Panc1 (cell line): ENCODE results near the gene LARP4B. TPM values are rescaled to one million over a fixed set of nuclear protein-coding genes. Genes with fewer than 3 reads are reported as not detected.

Experiments
- ATAC-seq: fragments of 200-7000 bp; cut with Tn5 transposase; 2 replicates; pipeline ENCODE4 v1.9.1; 2020; ENCODE audit warnings: mild to moderate bottlenecking, moderate library complexity
- BruUV-seq: library from RNA; stranded (reverse); fragments of 400-500 nt; replicated peaks from 2 replicates; lab custom pipeline; 2021; lab: Mats Ljungman, UMichigan
- CTCF ChIA-PET: fragments of 300-600 bp; sonication (Branson Sonifier 250); formaldehyde crosslinking; loops from one replicate; lab custom pipeline; 2022; ENCODE audit warnings: antibody characterized with exemption; lab: Charles Lee
- POLR2A ChIA-PET: fragments of 300-600 bp; sonication (Branson Sonifier 250); formaldehyde crosslinking; loops from one replicate; lab custom pipeline; 2022; ENCODE audit warnings: antibody characterized with exemption; lab: Charles Lee
- DNase-seq: peaks from one replicate; pipeline ENCODE4 v3.0.0-alpha.2; 2010; ENCODE audit warnings: low read depth, low spot score
- H3K27ac ChIP-seq: 2 replicates; pipeline ENCODE4 v1.5.1; 2011; ENCODE audit warnings: mild to moderate bottlenecking, low read length, inconsistent platforms
- H3K27me3 ChIP-seq: fragments of 200-500 bp; sonication (Bioruptor generic); 2 replicates; pipeline ENCODE4 v1.6.0; 2014; ENCODE audit warnings: low read length, inconsistent platforms; ENCODE audit not compliant: control insufficient read depth, insufficient read depth
- H3K36me3 ChIP-seq: fragments of 200-500 bp; sonication (Bioruptor generic); 2 replicates; pipeline ENCODE4 v1.5.1; 2014; ENCODE audit warnings: inconsistent platforms, mild to moderate bottlenecking, low read length, moderate library complexity; ENCODE audit not compliant: control insufficient read depth, insufficient read depth
- H3K4me1 ChIP-seq: 2 replicates; pipeline ENCODE4 v1.5.1; 2011; ENCODE audit warnings: inconsistent platforms, mild to moderate bottlenecking, low read length, moderate library complexity; ENCODE audit not compliant: control insufficient read depth, insufficient read depth
- H3K4me3 ChIP-seq, 2 experiments: 2 replicates each; pipeline ENCODE4 v1.5.1; 2011 to 2012; ENCODE audit warnings: low read depth in 2 of 2, low read length in 2 of 2, mild to moderate bottlenecking in 2 of 2, inconsistent platforms in 1 of 2, moderate library complexity in 1 of 2
- H3K9me3 ChIP-seq: fragments of 200-500 bp; sonication (Bioruptor generic); 2 replicates; pipeline ENCODE4 v1.5.1; 2014; ENCODE audit warnings: low read depth, mild to moderate bottlenecking, inconsistent platforms, low read length, moderate library complexity; ENCODE audit not compliant: control insufficient read depth, insufficient read depth
- CTCF ChIP-seq: fragments of 450-650 bp; IDR thresholded peaks from 2 replicates; pipeline ENCODE4 v1.5.1; 2017; ENCODE audit warnings: mild to moderate bottlenecking
- POLR2AphosphoS5 ChIP-seq: IDR thresholded peaks from 2 replicates; pipeline ENCODE4 v1.6.1; 2012; ENCODE audit warnings: mild to moderate bottlenecking, low read depth, low read length, moderate library complexity
- REST ChIP-seq, 2 experiments: IDR thresholded peaks; 2 replicates each; pipeline ENCODE4 v1.6.1; 2011 to 2012; ENCODE audit warnings: low read depth in 2 of 2, control low read depth in 1 of 2, low read length in 1 of 2, mild to moderate bottlenecking in 1 of 2, moderate library complexity in 1 of 2; ENCODE audit not compliant: insufficient read depth in 1 of 2
- SIN3A ChIP-seq: IDR thresholded peaks from 2 replicates; pipeline ENCODE4 v1.6.1; 2012; ENCODE audit warnings: low read depth, mild to moderate bottlenecking, low read length, moderate library complexity, borderline replicate concordance; ENCODE audit not compliant: insufficient read depth
- TCF7L2 ChIP-seq: IDR thresholded peaks from 2 replicates; pipeline ENCODE4 v1.6.1; 2011; ENCODE audit warnings: mild to moderate bottlenecking, low read depth, low read length, inconsistent platforms
- in situ Hi-C: cut with HindIII; loops from 2 replicates; pipeline ENCODE4 v1.10.0; 2016; ENCODE audit warnings: low sequenced_read_pairs, low pct_unique_long_range_greater_than_20kb
- intact Hi-C: fragments of 100-400 bp; cut with micrococcal nuclease; formaldehyde crosslinking; loops from one replicate; pipeline ENCODE4 v1.10.0; 2022; ENCODE audit not compliant: unreplicated experiment
- total RNA-seq: library from RNA; stranded (reverse); gene quantifications from one replicate; pipeline ENCODE4 v1.2.1, GENCODE V29; 2021; ENCODE audit not compliant: unreplicated experiment

The LARP4B gene
- total RNA-seq, 1 experiment from 2014 or later = 87.0 TPM

GRCh38 chr10:791639-792038 lies 139.9 kb downstream of the LARP4B start:
- H3K4me1 ChIP-seq = no peaks in the 10 kb centered on the region
- ATAC-seq = no peak
- DNase-seq = no peak
- CTCF ChIA-PET = no interaction called here
- H3K4me3 ChIP-seq = no peak overlapping the region
- in situ Hi-C loops = no loop called here
- POLR2A ChIA-PET = no interaction called here
- intact Hi-C loops = no loop called here
- BruUV-seq = no TSS peak
- TF ChIP-seq POLR2AphosphoS5 (no peak), TCF7L2 (no peak), SIN3A (no peak), REST (IDR thresholded peaks at IDR 0.05; ENCODE audit: insufficient read depth in 1 of 2, low read depth in 2 of 2, low read length in 1 of 2) (no peak), CTCF (no peak)
- H3K27me3 ChIP-seq = no peaks in the 10 kb centered on the region
- no peaks in the 10 kb centered on the region for H3K36me3 ChIP-seq
- no peak overlapping the region for H3K27ac ChIP-seq
- no peaks in the 10 kb centered on the region for H3K9me3 ChIP-seq

GRCh38 chr10:790821-791551 lies 140.5 kb downstream of the LARP4B start:
- CTCF ChIA-PET = no interaction called here
- intact Hi-C loops (no loop called here), in situ Hi-C loops (no loop called here)
- no TSS peak for BruUV-seq
- POLR2A ChIA-PET = no interaction called here
- no peak for TF ChIP-seq REST (IDR thresholded peaks at IDR 0.05; ENCODE audit: insufficient read depth in 1 of 2, low read depth in 2 of 2, low read length in 1 of 2)
- no peak for TF ChIP-seq POLR2AphosphoS5
- Histone ChIP-seq H3K27me3 (no peaks in the 10 kb centered on the region), H3K27ac (no peak overlapping the region), H3K9me3 (no peaks in the 10 kb centered on the region), H3K4me1 (no peaks in the 10 kb centered on the region), H3K36me3 (no peaks in the 10 kb centered on the region), H3K4me3 (no peak overlapping the region)
- DNase-seq = no peak
- no peak for ATAC-seq
